Panc1 (cell line): ENCODE measurements around the gene CHD6. TPM values are rescaled to one million over a fixed set of nuclear protein-coding genes. Genes with fewer than 3 reads are reported as not detected.

Experiments
- ATAC-seq: fragments of 200-7000 bp; cut with Tn5 transposase; 2 replicates; pipeline ENCODE4 v1.9.1; 2020; ENCODE audit warnings: mild to moderate bottlenecking, moderate library complexity
- BruUV-seq: library from RNA; stranded (reverse); fragments of 400-500 nt; replicated peaks from 2 replicates; lab custom pipeline; 2021; lab: Mats Ljungman, UMichigan
- CTCF ChIA-PET: fragments of 300-600 bp; sonication (Branson Sonifier 250); formaldehyde crosslinking; loops from one replicate; lab custom pipeline; 2022; ENCODE audit warnings: antibody characterized with exemption; lab: Charles Lee
- POLR2A ChIA-PET: fragments of 300-600 bp; sonication (Branson Sonifier 250); formaldehyde crosslinking; loops from one replicate; lab custom pipeline; 2022; ENCODE audit warnings: antibody characterized with exemption; lab: Charles Lee
- DNase-seq: peaks from one replicate; pipeline ENCODE4 v3.0.0-alpha.2; 2010; ENCODE audit warnings: low read depth, low spot score
- H3K27ac ChIP-seq: 2 replicates; pipeline ENCODE4 v1.5.1; 2011; ENCODE audit warnings: mild to moderate bottlenecking, low read length, inconsistent platforms
- H3K27me3 ChIP-seq: fragments of 200-500 bp; sonication (Bioruptor generic); 2 replicates; pipeline ENCODE4 v1.6.0; 2014; ENCODE audit warnings: low read length, inconsistent platforms; ENCODE audit not compliant: control insufficient read depth, insufficient read depth
- H3K36me3 ChIP-seq: fragments of 200-500 bp; sonication (Bioruptor generic); 2 replicates; pipeline ENCODE4 v1.5.1; 2014; ENCODE audit warnings: inconsistent platforms, mild to moderate bottlenecking, low read length, moderate library complexity; ENCODE audit not compliant: control insufficient read depth, insufficient read depth
- H3K4me1 ChIP-seq: 2 replicates; pipeline ENCODE4 v1.5.1; 2011; ENCODE audit warnings: inconsistent platforms, mild to moderate bottlenecking, low read length, moderate library complexity; ENCODE audit not compliant: control insufficient read depth, insufficient read depth
- H3K4me3 ChIP-seq, 2 experiments: 2 replicates each; pipeline ENCODE4 v1.5.1; 2011 to 2012; ENCODE audit warnings: low read depth in 2 of 2, low read length in 2 of 2, mild to moderate bottlenecking in 2 of 2, inconsistent platforms in 1 of 2, moderate library complexity in 1 of 2
- H3K9me3 ChIP-seq: fragments of 200-500 bp; sonication (Bioruptor generic); 2 replicates; pipeline ENCODE4 v1.5.1; 2014; ENCODE audit warnings: low read depth, mild to moderate bottlenecking, inconsistent platforms, low read length, moderate library complexity; ENCODE audit not compliant: control insufficient read depth, insufficient read depth
- POLR2AphosphoS5 ChIP-seq: IDR thresholded peaks from 2 replicates; pipeline ENCODE4 v1.6.1; 2012; ENCODE audit warnings: mild to moderate bottlenecking, low read depth, low read length, moderate library complexity
- REST ChIP-seq, 2 experiments: IDR thresholded peaks; 2 replicates each; pipeline ENCODE4 v1.6.1; 2011 to 2012; ENCODE audit warnings: low read depth in 2 of 2, control low read depth in 1 of 2, low read length in 1 of 2, mild to moderate bottlenecking in 1 of 2, moderate library complexity in 1 of 2; ENCODE audit not compliant: insufficient read depth in 1 of 2
- SIN3A ChIP-seq: IDR thresholded peaks from 2 replicates; pipeline ENCODE4 v1.6.1; 2012; ENCODE audit warnings: low read depth, mild to moderate bottlenecking, low read length, moderate library complexity, borderline replicate concordance; ENCODE audit not compliant: insufficient read depth
- TCF7L2 ChIP-seq: IDR thresholded peaks from 2 replicates; pipeline ENCODE4 v1.6.1; 2011; ENCODE audit warnings: mild to moderate bottlenecking, low read depth, low read length, inconsistent platforms
- in situ Hi-C: cut with HindIII; loops from 2 replicates; pipeline ENCODE4 v1.10.0; 2016; ENCODE audit warnings: low sequenced_read_pairs, low pct_unique_long_range_greater_than_20kb
- intact Hi-C: fragments of 100-400 bp; cut with micrococcal nuclease; formaldehyde crosslinking; loops from one replicate; pipeline ENCODE4 v1.10.0; 2022; ENCODE audit not compliant: unreplicated experiment
- total RNA-seq: library from RNA; stranded (reverse); gene quantifications from one replicate; pipeline ENCODE4 v1.2.1, GENCODE V29; 2021; ENCODE audit not compliant: unreplicated experiment
- TF ChIP-seq, protein P1 (sequence below): fragments of 450-650 bp; IDR thresholded peaks from 2 replicates; pipeline ENCODE4 v1.5.1; 2017; ENCODE audit warnings: mild to moderate bottlenecking

The CHD6 gene
- total RNA-seq, 1 experiment from 2014 or later = 21.3 TPM

DNA sequence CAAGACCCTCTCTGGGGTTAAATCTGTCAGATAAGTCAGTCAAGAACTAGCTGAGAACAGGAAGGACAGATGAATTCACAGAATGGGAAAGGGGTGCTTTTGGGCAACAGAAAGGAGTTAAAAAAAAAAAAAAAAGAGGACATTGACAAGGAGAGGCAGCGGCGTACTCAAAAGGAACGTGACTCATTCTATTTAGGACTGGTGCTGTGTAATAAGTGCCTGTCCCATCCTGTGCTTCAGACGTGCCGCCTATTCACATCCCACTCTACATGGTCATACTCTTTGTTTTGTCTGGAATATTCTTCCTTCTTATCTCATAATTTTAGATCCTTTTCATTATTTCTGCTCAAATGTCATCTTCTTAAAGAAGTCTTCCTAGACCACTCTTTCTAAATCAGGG, 150.5 kb downstream of the CHD6 start:
- in situ Hi-C loops (no loop called here), intact Hi-C loops (no loop called here)
- Histone ChIP-seq H3K4me1 (no peaks in the 10 kb centered on the region), H3K27ac (no peak overlapping the region), H3K36me3 (no peaks in the 10 kb centered on the region), H3K4me3 (no peak overlapping the region), H3K9me3 (peaks cover 7% of the 10 kb centered on the region; the same call in 1 of the 2 replicates), H3K27me3 (no peaks in the 10 kb centered on the region)
- no peak for DNase-seq
- CTCF ChIA-PET = interaction anchor here (0.7 kb wide), 1 partner anchor 150 kb away, joined by 11 read pairs; no protein-coding TSS in a partner anchor
- BruUV-seq = no TSS peak
- POLR2A ChIA-PET = interaction anchor here (0.6 kb wide), 1 partner anchor 12 kb away, joined by 3 read pairs; no protein-coding TSS in a partner anchor
- no peak for ATAC-seq
- TF ChIP-seq POLR2AphosphoS5 (no peak), SIN3A (no peak), REST (IDR thresholded peaks at IDR 0.05; ENCODE audit: insufficient read depth in 1 of 2, low read depth in 2 of 2, low read length in 1 of 2) (no peak)
- TF ChIP-seq, protein P1, sequence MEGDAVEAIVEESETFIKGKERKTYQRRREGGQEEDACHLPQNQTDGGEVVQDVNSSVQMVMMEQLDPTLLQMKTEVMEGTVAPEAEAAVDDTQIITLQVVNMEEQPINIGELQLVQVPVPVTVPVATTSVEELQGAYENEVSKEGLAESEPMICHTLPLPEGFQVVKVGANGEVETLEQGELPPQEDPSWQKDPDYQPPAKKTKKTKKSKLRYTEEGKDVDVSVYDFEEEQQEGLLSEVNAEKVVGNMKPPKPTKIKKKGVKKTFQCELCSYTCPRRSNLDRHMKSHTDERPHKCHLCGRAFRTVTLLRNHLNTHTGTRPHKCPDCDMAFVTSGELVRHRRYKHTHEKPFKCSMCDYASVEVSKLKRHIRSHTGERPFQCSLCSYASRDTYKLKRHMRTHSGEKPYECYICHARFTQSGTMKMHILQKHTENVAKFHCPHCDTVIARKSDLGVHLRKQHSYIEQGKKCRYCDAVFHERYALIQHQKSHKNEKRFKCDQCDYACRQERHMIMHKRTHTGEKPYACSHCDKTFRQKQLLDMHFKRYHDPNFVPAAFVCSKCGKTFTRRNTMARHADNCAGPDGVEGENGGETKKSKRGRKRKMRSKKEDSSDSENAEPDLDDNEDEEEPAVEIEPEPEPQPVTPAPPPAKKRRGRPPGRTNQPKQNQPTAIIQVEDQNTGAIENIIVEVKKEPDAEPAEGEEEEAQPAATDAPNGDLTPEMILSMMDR = no peak

GRCh38 chr20:41467220-41467619, 151.0 kb downstream of the CHD6 start:
- Histone ChIP-seq H3K27me3 (no peaks in the 10 kb centered on the region), H3K4me3 (no peak overlapping the region), H3K4me1 (no peaks in the 10 kb centered on the region), H3K27ac (no peak overlapping the region), H3K9me3 (peaks cover 7% of the 10 kb centered on the region; the same call in 1 of the 2 replicates), H3K36me3 (no peaks in the 10 kb centered on the region)
- intact Hi-C loops = no loop called here
- ChIA-PET POLR2A (no interaction called here), CTCF (interaction anchor here (0.7 kb wide), 1 partner anchor 150 kb away, joined by 11 read pairs; no protein-coding TSS in a partner anchor)
- TF ChIP-seq SIN3A = no peak
- no peak for TF ChIP-seq REST (IDR thresholded peaks at IDR 0.05; ENCODE audit: insufficient read depth in 1 of 2, low read depth in 2 of 2, low read length in 1 of 2)
- TF ChIP-seq, protein P1 = no peak; the same call in 1 of the 2 replicates
- no peak for TF ChIP-seq TCF7L2
- no peak for TF ChIP-seq POLR2AphosphoS5
- in situ Hi-C loops = no loop called here
- DNase-seq (no peak), ATAC-seq (no peak)
- no TSS peak for BruUV-seq
